Neuron (in vitro differentiated cells): Measurements from ENCODE around the gene TBC1D24.

Experiments
- H2AFZ ChIP-seq: one replicate; pipeline ENCODE4 v1.6.1; 2013; ENCODE audit warnings: low read depth, mild to moderate bottlenecking, inconsistent platforms, low read length, moderate library complexity
- H3K27me3 ChIP-seq: one replicate; pipeline ENCODE4 v1.6.1; 2013; ENCODE audit warnings: low read length; ENCODE audit not compliant: insufficient read depth
- H3K36me3 ChIP-seq: one replicate; pipeline ENCODE4 v1.6.1; 2013; ENCODE audit warnings: low read length; ENCODE audit not compliant: insufficient read depth
- H3K4me1 ChIP-seq: one replicate; pipeline ENCODE4 v1.6.1; 2013; ENCODE audit warnings: low read length; ENCODE audit not compliant: insufficient read depth
- H3K4me3 ChIP-seq: 2 replicates; pipeline ENCODE4 v1.5.1; 2013; ENCODE audit warnings: mild to moderate bottlenecking, low read length, moderate library complexity
- H3K9me3 ChIP-seq: one replicate; pipeline ENCODE4 v1.6.1; 2013; ENCODE audit warnings: low read length

The TBC1D24 gene

DNA sequence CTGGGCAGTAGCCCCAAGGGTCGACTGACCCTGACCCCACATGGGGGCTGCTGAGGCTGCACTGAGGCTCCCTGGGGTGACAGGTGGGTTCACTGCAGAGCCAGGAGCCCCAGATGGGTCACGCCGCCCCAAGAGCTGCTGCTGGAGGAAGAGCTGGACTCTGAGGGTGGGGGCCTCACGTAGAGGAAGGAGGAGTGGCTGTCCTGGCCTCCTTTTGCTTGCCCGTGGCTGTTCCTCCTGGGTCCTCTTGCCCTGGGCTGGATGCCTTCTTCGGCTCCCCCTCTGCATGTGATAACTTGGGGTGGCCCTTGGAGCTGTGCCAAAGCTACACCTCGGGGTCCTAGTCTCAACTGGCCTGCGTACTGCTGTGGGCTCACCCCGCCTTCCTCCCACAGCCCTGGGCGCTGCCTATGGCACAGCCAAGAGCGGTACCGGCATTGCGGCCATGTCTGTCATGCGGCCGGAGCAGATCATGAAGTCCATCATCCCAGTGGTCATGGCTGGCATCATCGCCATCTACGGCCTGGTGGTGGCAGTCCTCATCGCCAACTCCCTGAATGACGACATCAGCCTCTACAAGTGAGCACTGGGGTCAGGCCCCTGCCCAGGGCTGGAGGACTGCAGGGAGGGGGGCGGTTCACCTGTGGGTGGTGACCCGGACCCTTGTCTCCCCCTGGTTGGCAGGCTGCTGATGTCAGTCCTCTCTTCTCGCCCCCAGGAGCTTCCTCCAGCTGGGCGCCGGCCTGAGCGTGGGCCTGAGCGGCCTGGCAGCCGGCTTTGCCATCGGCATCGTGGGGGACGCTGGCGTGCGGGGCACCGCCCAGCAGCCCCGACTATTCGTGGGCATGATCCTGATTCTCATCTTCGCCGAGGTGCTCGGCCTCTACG is 44.1 kb downstream of the TBC1D24 start:
- Histone ChIP-seq H2AFZ (no peak overlapping the region), H3K4me1 (peaks cover 37% of the 10 kb centered on the region), H3K36me3 (peaks cover 20% of the 10 kb centered on the region), H3K9me3 (no peaks in the 10 kb centered on the region), H3K4me3 (no peak overlapping the region), H3K27me3 (no peaks in the 10 kb centered on the region)

DNA sequence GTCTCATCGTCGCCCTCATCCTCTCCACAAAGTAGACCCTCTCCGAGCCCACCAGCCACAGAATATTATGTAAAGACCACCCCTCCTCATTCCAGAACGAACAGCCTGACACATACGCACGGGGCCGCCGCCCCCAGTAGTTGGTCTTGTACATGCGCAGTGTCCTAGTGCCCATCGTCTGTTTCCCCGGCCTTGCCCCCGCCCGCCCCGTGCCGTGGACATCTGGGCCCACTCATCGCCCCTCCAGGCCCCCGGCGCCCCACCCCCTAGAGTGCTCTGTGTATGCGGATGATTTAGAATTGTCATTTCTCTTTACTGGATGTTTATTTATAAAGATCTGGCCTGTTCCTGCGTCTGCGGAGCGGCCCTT is 44.8 kb downstream of the TBC1D24 start:
- Histone ChIP-seq H2AFZ (no peak overlapping the region), H3K27me3 (no peaks in the 10 kb centered on the region), H3K4me3 (peak overlapping the region; percentile 73), H3K36me3 (peaks cover 25% of the 10 kb centered on the region), H3K9me3 (no peaks in the 10 kb centered on the region), H3K4me1 (peaks cover 37% of the 10 kb centered on the region)

DNA sequence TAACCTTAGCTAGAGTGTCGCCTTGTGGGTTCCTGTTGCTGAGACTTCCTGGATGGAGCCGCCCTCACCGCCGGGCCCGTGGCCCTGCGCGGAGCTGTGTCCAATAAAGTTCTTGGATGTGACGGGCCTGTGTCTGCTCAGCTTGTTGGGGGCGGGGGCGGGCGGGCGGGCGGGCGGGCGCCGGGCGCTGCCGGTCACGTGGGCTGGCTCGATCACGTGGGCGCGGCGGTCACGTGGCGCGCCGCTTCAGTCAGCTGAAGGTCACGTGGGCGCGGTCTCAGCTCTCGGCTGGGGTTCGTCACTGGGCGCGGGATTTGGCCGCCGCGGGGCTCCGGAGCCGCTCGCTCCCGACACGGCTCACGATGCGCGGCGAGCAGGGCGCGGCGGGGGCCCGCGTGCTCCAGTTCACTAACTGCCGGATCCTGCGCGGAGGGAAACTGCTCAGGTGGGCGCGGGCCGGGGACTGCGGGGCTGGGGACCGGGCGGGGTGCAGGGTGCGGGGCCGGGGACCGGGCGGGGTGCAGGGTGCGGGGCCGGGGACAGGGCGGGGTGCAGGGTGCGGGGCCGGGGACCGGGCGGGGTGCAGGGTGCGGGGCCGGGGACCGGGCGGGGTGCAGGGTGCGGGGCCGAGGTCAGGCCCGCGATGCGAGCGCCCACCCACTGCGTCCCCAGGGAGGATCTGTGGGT is 45.3 kb downstream of the TBC1D24 start, which contains the start of gene AMDHD2:
AMDHD2 (plus strand) TSS at position 275 of the 687 bp plus-strand sequence; CDS start at position 363, 88 bp downstream.
- H3K9me3 ChIP-seq = no peaks in the 10 kb centered on the region
- H3K4me1 ChIP-seq = peaks cover 32% of the 10 kb centered on the region
- H3K27me3 ChIP-seq = no peaks in the 10 kb centered on the region
- peak within 1 kb of the TSS; percentile 73 for H3K4me3 ChIP-seq
- H3K36me3 ChIP-seq = peaks cover 26% of the 10 kb centered on the region
- H2AFZ ChIP-seq = no peak within 1 kb of the TSS

DNA sequence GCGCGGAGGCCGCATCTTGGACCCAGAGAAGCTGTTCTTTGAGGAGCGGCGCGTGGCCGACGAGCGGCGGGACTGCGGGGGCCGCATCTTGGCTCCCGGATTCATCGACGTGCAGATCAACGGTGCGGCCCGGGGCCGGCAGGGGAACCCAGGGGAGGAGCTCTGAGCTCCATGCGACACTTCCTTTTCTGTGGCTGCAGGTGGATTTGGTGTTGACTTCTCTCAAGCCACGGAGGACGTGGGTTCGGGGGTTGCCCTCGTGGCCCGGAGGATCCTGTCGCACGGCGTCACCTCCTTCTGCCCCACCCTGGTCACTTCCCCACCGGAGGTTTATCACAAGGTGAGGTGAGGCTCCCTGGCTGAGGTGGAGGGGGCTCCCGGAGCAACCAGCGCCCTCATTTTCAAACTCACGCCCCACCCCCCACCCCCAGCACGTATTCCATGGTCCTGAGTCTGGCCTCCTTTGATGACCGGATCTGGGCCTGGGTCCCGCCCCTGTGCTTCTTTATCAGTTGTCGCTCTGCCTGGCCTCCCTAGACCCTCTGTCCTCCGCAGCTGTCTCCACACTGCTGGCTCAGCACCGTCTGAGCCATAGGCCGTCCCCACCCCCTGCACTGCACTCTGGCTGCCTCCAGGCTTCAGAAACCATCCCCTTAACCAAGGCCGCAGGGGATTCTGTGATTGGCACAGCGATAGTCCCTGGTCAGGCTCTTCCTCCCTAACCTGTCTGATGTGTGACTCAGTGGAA is 46.0 kb downstream of the TBC1D24 start:
- H3K36me3 ChIP-seq = peaks cover 26% of the 10 kb centered on the region
- no peaks in the 10 kb centered on the region for H3K27me3 ChIP-seq
- H3K4me1 ChIP-seq = peaks cover 25% of the 10 kb centered on the region
- no peak overlapping the region for H2AFZ ChIP-seq
- no peaks in the 10 kb centered on the region for H3K9me3 ChIP-seq
- peak overlapping the region; percentile 73 for H3K4me3 ChIP-seq

DNA sequence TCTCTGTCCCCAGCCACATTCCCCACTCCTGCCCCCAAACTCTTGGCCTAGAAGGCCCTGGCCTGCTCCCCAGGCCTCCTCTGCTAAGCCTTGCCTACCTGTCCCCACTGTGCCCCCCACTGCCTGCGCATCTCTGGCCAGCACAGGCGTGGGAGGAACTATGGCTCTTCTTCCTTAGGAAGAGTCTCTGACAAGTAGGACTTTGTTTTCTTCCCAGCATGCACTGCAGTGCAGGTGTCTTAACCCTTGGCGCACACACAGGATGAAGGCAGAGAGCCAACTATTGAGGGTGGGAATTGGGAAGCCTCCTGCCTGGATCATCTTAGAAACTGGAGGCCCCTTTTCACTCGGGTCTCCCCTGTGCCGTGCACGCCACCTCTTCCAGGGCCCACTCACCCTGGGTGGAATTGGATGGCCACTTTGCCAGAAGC is 48.9 kb downstream of the TBC1D24 start:
- Histone ChIP-seq H3K36me3 (peaks cover 31% of the 10 kb centered on the region), H3K4me1 (peaks cover 18% of the 10 kb centered on the region), H2AFZ (no peak overlapping the region), H3K4me3 (no peak overlapping the region), H3K27me3 (no peaks in the 10 kb centered on the region), H3K9me3 (no peaks in the 10 kb centered on the region)

DNA sequence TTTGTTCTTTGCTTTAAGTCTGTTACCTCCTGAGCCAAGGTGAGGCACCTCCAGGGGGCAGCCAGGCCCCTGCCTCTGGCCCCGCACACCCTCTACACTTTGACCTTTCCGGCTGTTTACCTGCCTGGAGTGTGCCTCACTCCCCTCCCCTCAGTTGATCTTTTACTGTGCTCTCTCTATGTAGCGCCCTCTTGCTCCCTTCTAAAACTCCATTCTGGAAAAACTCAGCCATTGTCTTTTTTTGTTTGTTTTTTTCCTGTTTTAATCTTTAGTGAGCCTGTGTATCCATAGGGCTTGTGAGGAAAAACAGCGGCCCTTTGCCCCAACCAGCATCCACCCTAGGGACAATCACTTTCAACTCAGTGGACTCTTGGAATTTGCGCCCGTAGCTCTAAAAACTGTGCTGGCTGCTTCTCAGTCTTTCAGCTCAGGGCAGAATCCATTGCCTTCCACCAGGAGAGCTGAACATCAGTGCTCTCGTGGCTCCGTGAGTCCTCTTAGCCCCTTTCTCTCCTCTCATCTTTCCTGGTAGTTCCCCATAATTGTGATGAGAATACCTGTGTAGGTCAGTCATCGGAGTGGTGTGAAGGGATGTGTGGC is 49.5 kb downstream of the TBC1D24 start:
- Histone ChIP-seq H3K9me3 (no peaks in the 10 kb centered on the region), H3K4me3 (no peak overlapping the region), H3K4me1 (peaks cover 13% of the 10 kb centered on the region), H2AFZ (no peak overlapping the region), H3K36me3 (peaks cover 32% of the 10 kb centered on the region), H3K27me3 (no peaks in the 10 kb centered on the region)

DNA sequence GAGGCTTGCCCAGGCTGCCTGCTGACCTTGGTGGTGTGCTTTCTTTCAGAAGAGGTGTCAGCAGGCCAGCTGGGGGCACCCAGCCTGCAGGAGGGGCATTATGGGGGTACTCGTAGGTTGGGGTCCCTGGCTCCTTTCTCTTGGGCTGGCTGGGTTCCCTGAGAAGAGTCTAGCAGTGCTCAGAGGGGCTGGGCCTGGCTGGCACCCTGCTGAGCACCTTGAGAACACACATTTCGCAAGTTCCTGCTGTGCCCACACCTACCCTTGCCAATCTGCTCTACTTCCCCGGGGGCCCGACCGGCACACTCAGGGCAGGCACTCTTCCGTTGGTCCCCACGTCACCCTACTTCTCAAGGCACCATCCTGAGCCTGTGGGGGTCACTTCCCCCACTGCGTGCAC is 51.2 kb downstream of the TBC1D24 start:
- Histone ChIP-seq H3K4me1 (peaks cover 6% of the 10 kb centered on the region), H3K27me3 (no peaks in the 10 kb centered on the region), H3K36me3 (peaks cover 36% of the 10 kb centered on the region), H3K4me3 (no peak overlapping the region), H2AFZ (no peak overlapping the region), H3K9me3 (no peaks in the 10 kb centered on the region)

DNA sequence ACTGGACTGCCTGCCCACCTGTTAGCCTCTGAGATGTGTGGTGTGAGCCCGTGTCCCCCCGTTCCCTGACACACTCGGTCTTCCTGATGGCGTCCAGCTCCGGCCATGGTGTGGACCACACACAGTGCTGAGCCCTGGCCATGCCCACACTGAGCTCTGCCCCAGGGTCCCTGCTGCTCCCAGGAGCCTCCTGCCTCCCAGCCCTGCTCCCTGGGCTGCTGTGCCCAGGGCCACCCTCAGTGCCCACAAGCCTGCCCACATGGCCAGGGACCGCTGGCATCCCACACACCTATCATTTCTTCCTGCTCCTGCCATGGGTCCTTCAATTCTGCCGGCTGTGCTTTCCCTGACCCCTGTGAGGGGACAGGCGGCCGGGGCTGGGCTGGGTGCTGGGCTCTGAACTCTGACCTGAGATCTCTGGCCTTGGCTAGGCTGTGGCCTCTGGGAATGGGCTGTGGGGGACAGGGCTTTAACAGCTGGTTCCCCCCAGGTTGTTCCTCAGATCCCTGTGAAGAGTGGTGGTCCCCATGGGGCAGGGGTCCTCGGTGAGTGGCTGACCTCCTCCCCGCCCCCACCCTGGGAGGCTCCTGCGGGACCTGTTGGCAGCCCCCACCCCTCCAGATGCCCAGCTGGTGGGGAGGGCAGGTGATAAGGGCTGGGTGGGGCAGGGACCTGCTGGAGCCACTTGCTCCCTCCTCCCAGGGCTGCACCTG is 52.3 kb downstream of the TBC1D24 start:
- peaks cover 7% of the 10 kb centered on the region for H3K4me1 ChIP-seq
- peaks cover 36% of the 10 kb centered on the region for H3K36me3 ChIP-seq

DNA sequence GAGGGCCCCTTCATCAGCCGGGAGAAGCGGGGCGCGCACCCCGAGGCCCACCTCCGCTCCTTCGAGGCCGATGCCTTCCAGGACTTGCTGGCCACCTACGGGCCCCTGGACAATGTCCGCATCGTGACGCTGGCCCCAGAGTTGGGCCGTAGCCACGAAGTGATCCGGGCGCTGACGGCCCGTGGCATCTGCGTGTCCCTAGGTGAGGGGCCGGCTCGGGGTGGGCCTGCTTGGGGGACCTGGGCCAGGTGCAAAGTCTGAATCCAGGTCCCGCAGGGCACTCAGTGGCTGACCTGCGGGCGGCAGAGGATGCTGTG is 52.8 kb downstream of the TBC1D24 start:
- H3K36me3 ChIP-seq = peaks cover 36% of the 10 kb centered on the region
- H3K9me3 ChIP-seq = no peaks in the 10 kb centered on the region
- no peak overlapping the region for H3K4me3 ChIP-seq
- H3K27me3 ChIP-seq = no peaks in the 10 kb centered on the region
- H3K4me1 ChIP-seq = peaks cover 12% of the 10 kb centered on the region
- H2AFZ ChIP-seq = no peak overlapping the region

More for the DNA sequence above, 52.3 kb downstream of the TBC1D24 start:
- Histone ChIP-seq H3K4me3 (no peak overlapping the region), H2AFZ (no peak overlapping the region), H3K27me3 (no peaks in the 10 kb centered on the region), H3K9me3 (no peaks in the 10 kb centered on the region)

DNA sequence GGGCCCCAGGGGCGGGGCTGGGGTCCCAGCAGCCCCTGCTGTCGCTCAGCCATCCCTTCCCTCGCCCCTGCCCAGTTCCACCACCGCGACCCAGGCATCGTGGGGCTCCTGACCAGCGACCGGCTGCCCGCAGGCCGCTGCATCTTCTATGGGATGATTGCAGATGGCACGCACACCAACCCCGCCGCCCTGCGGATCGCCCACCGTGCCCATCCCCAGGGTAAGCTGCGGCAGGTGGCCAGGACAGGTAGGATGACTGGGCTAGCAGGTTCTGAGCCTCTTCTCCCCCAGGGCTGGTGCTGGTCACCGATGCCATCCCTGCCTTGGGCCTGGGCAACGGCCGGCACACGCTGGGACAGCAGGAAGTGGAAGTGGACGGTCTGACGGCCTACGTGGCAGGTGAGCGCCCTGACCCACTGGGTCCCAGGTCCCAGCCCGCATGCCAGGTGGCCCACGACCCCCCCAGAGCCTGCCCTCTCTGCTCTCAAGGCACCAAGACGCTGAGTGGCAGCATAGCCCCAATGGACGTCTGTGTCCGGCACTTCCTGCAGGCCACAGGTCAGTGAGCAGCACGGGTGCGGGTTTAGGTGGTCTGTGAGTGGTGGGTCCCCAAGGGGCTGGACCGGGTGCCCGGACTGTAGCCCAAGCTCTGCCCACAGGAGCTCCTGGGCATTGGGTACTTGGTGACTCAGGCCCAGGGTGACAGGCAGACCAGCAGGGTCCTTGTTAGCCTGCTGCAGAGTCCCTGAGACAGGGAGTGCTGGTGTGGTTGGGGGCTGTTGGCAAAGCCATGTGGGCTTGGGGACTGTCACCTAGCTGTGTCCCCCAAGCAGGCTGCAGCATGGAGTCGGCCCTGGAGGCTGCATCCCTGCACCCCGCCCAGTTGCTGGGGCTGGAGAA is 53.5 kb downstream of the TBC1D24 start:
- Histone ChIP-seq H3K9me3 (no peaks in the 10 kb centered on the region), H3K27me3 (no peaks in the 10 kb centered on the region), H2AFZ (no peak overlapping the region), H3K4me3 (no peak overlapping the region), H3K4me1 (peaks cover 13% of the 10 kb centered on the region), H3K36me3 (peaks cover 32% of the 10 kb centered on the region)

DNA sequence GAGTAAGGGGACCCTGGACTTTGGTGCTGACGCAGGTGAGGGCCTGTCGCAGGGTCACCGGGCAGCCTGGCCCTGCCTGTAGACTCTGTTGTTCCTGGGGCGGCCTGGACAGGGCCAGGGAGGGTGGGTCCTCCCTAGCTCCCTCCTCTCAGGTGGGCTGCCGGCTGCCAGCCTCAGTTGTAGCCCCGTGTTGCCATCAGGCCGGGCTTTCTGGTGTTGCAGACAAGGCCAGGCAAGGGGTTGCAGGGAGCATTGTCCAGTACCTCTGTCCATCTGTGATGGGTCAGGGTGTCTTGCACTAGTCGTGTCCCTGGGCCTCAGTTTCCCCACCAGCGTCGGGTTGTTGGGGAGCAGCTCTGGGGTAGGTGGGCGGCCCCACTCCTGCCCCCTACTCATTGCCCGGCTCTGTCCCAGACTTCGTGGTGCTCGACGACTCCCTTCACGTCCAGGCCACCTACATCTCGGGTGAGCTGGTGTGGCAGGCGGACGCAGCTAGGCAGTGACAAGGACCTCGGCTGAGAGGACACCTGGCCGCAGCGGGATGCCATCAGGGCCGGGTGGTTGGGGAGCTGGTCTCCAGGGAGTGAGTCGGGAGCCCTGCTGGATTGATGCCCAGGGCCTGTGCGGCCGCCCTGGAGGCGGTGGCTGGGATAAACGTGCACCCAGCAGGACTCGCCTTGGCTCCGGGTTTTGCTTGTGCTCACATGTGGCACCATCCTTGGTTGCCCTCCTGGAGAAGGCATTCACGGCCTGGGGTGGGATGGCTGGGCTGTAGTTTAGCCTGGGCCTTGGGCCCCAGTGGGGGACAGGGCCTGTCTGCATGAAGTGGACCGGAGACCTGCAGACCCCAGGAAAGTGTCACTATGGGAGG is 54.4 kb downstream of the TBC1D24 start:
- H3K4me3 ChIP-seq = no peak overlapping the region
- no peak overlapping the region for H2AFZ ChIP-seq
- no peaks in the 10 kb centered on the region for H3K9me3 ChIP-seq
- no peaks in the 10 kb centered on the region for H3K27me3 ChIP-seq
- peaks cover 13% of the 10 kb centered on the region for H3K4me1 ChIP-seq
- H3K36me3 ChIP-seq = peaks cover 23% of the 10 kb centered on the region
